Upper lobe of right lung (tissue), 1 donor: ENCODE measurements around the gene MCC. TPM values are rescaled to one million over a fixed set of nuclear protein-coding genes. Genes with fewer than 3 reads are reported as not detected.
A peak's percentile ranks its signal among the peaks of the same experiment; 100 is the strongest.

ENCODE experiments used
- ATAC-seq: fragments of 200-7000 bp; cut with Tn5 transposase; one replicate; pipeline ENCODE4 v1.9.1; 2020; ENCODE audit warnings: mild to moderate bottlenecking, moderate library complexity
- DNase-seq: peaks from one replicate; pipeline ENCODE4 v3.0.0-alpha.2; 2020
- H3K27ac ChIP-seq: fragments of 200-600 bp; one replicate; pipeline ENCODE4 v1.8.0; 2022
- H3K27me3 ChIP-seq: fragments of 200-600 bp; one replicate; pipeline ENCODE4 v1.8.0; 2022; ENCODE audit warnings: mild to moderate bottlenecking
- H3K36me3 ChIP-seq: fragments of 200-600 bp; one replicate; pipeline ENCODE4 v1.8.0; 2022
- H3K4me1 ChIP-seq: fragments of 200-600 bp; one replicate; pipeline ENCODE4 v1.8.0; 2022
- H3K4me3 ChIP-seq: fragments of 200-600 bp; one replicate; pipeline ENCODE4 v1.8.0; 2022; ENCODE audit warnings: mild to moderate bottlenecking
- H3K9me3 ChIP-seq: fragments of 200-600 bp; one replicate; pipeline ENCODE4 v1.8.0; 2022
- CTCF ChIP-seq: fragments of 200-600 bp; IDR thresholded peaks from one replicate; pipeline ENCODE4 v1.8.0; 2022; ENCODE audit warnings: antibody characterized with exemption
- intact Hi-C: fragments of 100-400 bp; cut with DNase I; formaldehyde crosslinking; loops from one replicate; pipeline ENCODE4 v1.11.0; 2022
- total RNA-seq: library from RNA; stranded (reverse); fragmentation: NEBNext Ultra II Directional; extraction: Animal tissue kit (Norgen Biotek cat#: 25700); gene quantifications from one replicate; pipeline ENCODE4 v1.2.1, GENCODE V29; 2021
- donor health status: DM: no; HTN: yes; CAD: no; lungs with severe emphysema.

The MCC gene
- total RNA-seq, 1 donor from 2014 or later, result 18.6 TPM

DNA sequence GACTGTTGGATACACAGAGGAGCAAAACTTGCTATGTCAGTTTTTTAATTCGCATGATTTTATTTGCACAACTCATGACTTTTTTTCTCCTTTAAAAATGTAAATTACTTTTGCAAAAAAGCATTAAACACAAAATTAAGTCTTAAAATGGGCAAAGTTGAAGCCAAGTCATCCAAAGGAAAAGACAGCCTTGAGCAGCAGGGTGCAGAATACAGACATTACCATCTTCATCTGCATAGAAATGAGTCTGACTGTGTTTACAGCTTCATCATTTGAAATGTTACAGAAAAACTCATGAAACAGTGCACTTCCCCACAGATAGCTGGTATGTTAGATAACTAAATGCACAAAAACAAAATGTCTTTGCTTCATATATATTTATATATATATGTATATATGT lies 154.8 kb downstream of the MCC start:
- no peak for DNase-seq
- Histone ChIP-seq H3K4me1 (peaks cover 8% of the 10 kb centered on the region), H3K9me3 (no peaks in the 10 kb centered on the region), H3K27ac (no peak overlapping the region), H3K36me3 (no peaks in the 10 kb centered on the region), H3K4me3 (no peak overlapping the region), H3K27me3 (no peaks in the 10 kb centered on the region)
- TF ChIP-seq CTCF, result no peak
- intact Hi-C loops, result no loop called here
- no peak for ATAC-seq

- intact Hi-C loops, result no loop called here
- H3K4me3 ChIP-seq, result no peak overlapping the region
- H3K27me3 ChIP-seq, result no peaks in the 10 kb centered on the region
- no peak for TF ChIP-seq CTCF
- no peak overlapping the region for H3K27ac ChIP-seq
- peaks cover 8% of the 10 kb centered on the region for H3K4me1 ChIP-seq
- H3K36me3 ChIP-seq, result no peaks in the 10 kb centered on the region
- no peaks in the 10 kb centered on the region for H3K9me3 ChIP-seq
- ATAC-seq (peak; percentile 17), DNase-seq (no peak)
These were observed 157.1 kb downstream of the MCC start for GRCh38 chr5:113331209-113331551.

GRCh38 chr5:113330533-113331208 lies 157.6 kb downstream of the MCC start:
- Histone ChIP-seq H3K4me3 (no peak overlapping the region), H3K27me3 (no peaks in the 10 kb centered on the region), H3K36me3 (no peaks in the 10 kb centered on the region), H3K4me1 (peaks cover 8% of the 10 kb centered on the region), H3K9me3 (no peaks in the 10 kb centered on the region), H3K27ac (no peak overlapping the region)
- intact Hi-C loops, result no loop called here
- ATAC-seq (peak; percentile 60), DNase-seq (no peak)
- TF ChIP-seq CTCF, result peak; percentile 52

DNA sequence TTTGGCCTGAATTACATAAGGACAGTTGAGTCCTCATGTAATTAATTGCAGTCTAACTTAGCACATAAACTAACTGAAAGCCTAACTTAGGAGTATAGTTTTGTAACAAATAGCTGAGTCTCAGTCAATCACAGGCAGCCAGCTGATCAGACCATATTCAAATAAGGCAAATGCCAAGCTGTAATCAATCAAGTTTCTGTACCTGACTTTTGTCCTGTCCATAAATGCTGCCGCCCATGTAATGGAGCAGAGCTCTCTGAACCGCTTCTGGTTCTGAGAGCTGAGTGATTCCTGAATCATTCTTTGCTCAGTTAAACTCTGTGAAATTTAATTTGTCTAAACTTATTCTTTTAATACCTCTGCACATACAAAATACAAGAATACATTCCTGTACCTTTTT lies 158.3 kb downstream of the MCC start:
- intact Hi-C loops, result no loop called here
- Histone ChIP-seq H3K27ac (no peak overlapping the region), H3K4me3 (no peak overlapping the region), H3K9me3 (no peaks in the 10 kb centered on the region), H3K36me3 (no peaks in the 10 kb centered on the region), H3K27me3 (no peaks in the 10 kb centered on the region), H3K4me1 (peaks cover 8% of the 10 kb centered on the region)
- TF ChIP-seq CTCF, result no peak
- no peak for DNase-seq
- no peak for ATAC-seq

- Histone ChIP-seq H3K36me3 (no peaks in the 10 kb centered on the region), H3K27ac (no peak overlapping the region), H3K9me3 (no peaks in the 10 kb centered on the region), H3K27me3 (no peaks in the 10 kb centered on the region), H3K4me3 (no peak overlapping the region), H3K4me1 (peaks cover 8% of the 10 kb centered on the region)
- intact Hi-C loops, result no loop called here
- TF ChIP-seq CTCF, result no peak
- ATAC-seq (no peak), DNase-seq (no peak)
These were observed 163.2 kb downstream of the MCC start for GRCh38 chr5:113325054-113325453.

- intact Hi-C loops, result no loop called here
- H3K4me3 ChIP-seq, result no peak overlapping the region
- no peaks in the 10 kb centered on the region for H3K27me3 ChIP-seq
- H3K4me1 ChIP-seq, result peaks cover 9% of the 10 kb centered on the region
- DNase-seq (no peak), ATAC-seq (no peak)
- no peak for TF ChIP-seq CTCF
- H3K27ac ChIP-seq, result no peak overlapping the region
- no peaks in the 10 kb centered on the region for H3K9me3 ChIP-seq
- no peaks in the 10 kb centered on the region for H3K36me3 ChIP-seq
These were observed 167.0 kb downstream of the MCC start for GRCh38 chr5:113321276-113321675.
